Keratinocyte (primary cell): ENCODE data around the gene PKNOX2. TPM values are rescaled to one million over a fixed set of nuclear protein-coding genes. Genes with fewer than 3 reads are reported as not detected.

ENCODE experiments used
- DNase-seq: peaks from one replicate; pipeline ENCODE4 v3.0.0-alpha.2; 2011; ENCODE audit warnings: low read depth, missing footprints, low spot score
- FAIRE-seq: peaks from 2 replicates; lab custom pipeline; 2011; peaks lifted over from hg19 to GRCh38; lab: Jason Lieb, UNC
- H2AFZ ChIP-seq: 2 replicates; pipeline ENCODE4 v1.6.0; 2012; ENCODE audit warnings: low read length, control low read depth, inconsistent platforms; ENCODE audit not compliant: control insufficient read depth
- H3K27ac ChIP-seq: 2 replicates; pipeline ENCODE4 v1.5.1; 2011; ENCODE audit warnings: low read length; ENCODE audit not compliant: control insufficient read depth, insufficient read depth
- H3K27me3 ChIP-seq: 3 replicates; pipeline ENCODE4 v1.6.0; 2011; ENCODE audit warnings: low read length; ENCODE audit not compliant: control insufficient read depth, insufficient read depth; ENCODE audit errors: extremely low read depth
- H3K36me3 ChIP-seq, 2 experiments: 2 replicates in 1 of 2; 3 replicates in 1 of 2; pipeline ENCODE4 v1.5.1; 2011; ENCODE audit warnings: low read length in 2 of 2, mild to moderate bottlenecking in 1 of 2; ENCODE audit not compliant: control insufficient read depth in 2 of 2, insufficient read depth in 2 of 2; ENCODE audit errors: extremely low read depth in 1 of 2
- H3K4me1 ChIP-seq: 3 replicates; pipeline ENCODE4 v1.5.1; 2011; ENCODE audit warnings: low read length; ENCODE audit not compliant: control insufficient read depth, insufficient read depth; ENCODE audit errors: extremely low read depth
- H3K4me2 ChIP-seq: 3 replicates; pipeline ENCODE4 v1.6.0; 2011; ENCODE audit warnings: low read depth, low read length; ENCODE audit not compliant: control insufficient read depth, insufficient read depth; ENCODE audit errors: extremely low read depth
- H3K4me3 ChIP-seq, 3 experiments: fragments of 200-600 bp in 1 of 3; sonication (generic) in 1 of 3; 2 replicates in 2 of 3; 3 replicates in 1 of 3; pipeline ENCODE4 v1.5.1; 2011 to 2016; ENCODE audit warnings: low read length in 3 of 3, mild to moderate bottlenecking in 3 of 3, control low read depth in 2 of 3, inconsistent platforms in 1 of 3, low read depth in 1 of 3, mixed read lengths in 1 of 3, mixed run types in 1 of 3, moderate library complexity in 1 of 3; ENCODE audit not compliant: control insufficient read depth in 2 of 3, insufficient read depth in 2 of 3; ENCODE audit errors: extremely low read depth in 1 of 3
- H3K79me2 ChIP-seq: 2 replicates; pipeline ENCODE4 v1.6.0; 2012; ENCODE audit warnings: low read length; ENCODE audit not compliant: control insufficient read depth, insufficient read depth
- H3K9ac ChIP-seq: 3 replicates; pipeline ENCODE4 v1.6.0; 2011; ENCODE audit warnings: low read length; ENCODE audit not compliant: control insufficient read depth, insufficient read depth; ENCODE audit errors: extremely low read depth
- H3K9me1 ChIP-seq: 3 replicates; pipeline ENCODE4 v1.6.0; 2011; ENCODE audit warnings: low read length; ENCODE audit not compliant: control insufficient read depth, insufficient read depth; ENCODE audit errors: extremely low read depth
- H3K9me3 ChIP-seq: 2 replicates; pipeline ENCODE4 v1.5.1; 2012; ENCODE audit warnings: low read depth, low read length; ENCODE audit not compliant: control insufficient read depth
- H4K20me1 ChIP-seq: 3 replicates; pipeline ENCODE4 v1.6.0; 2011; ENCODE audit warnings: low read length; ENCODE audit not compliant: control insufficient read depth, insufficient read depth; ENCODE audit errors: extremely low read depth
- EZH2 ChIP-seq: IDR thresholded peaks from one replicate; pipeline ENCODE4 v1.6.1; 2012; ENCODE audit warnings: inconsistent platforms, mild to moderate bottlenecking, low read length, moderate library complexity
- dilution Hi-C: fragments of 300-500 bp; cut with MboI; formaldehyde crosslinking; loops from one replicate; pipeline ENCODE4 v1.7.0; 2020; ENCODE audit warnings: low sequenced_read_pairs; ENCODE audit not compliant: extremely low pct_ligation_motif_present
- polyA plus RNA-seq, 5 experiments: library from polyadenylated mRNA; depleted of rRNA in 3 of 5; stranded (reverse) in 3 of 5; stranded (forward) in 1 of 5; unstranded in 1 of 5; fragments of >200 nt; gene quantifications; 1 replicate in 1 of 5; 2 replicates in 3 of 5; 3 replicates in 1 of 5; pipeline versions ENCODE4 v1.2.1 to v1.2.3, GENCODE V29; 2011 to 2012; ENCODE audit warnings: missing spikeins in 2 of 5, low read depth in 1 of 5, low replicate concordance in 1 of 5
- TF ChIP-seq, protein P1 (sequence below), 3 experiments: IDR thresholded peaks in 1 of 3; conservative IDR thresholded peaks in 1 of 3; optimal IDR thresholded peaks in 1 of 3; 2 replicates in 2 of 3; 3 replicates in 1 of 3; pipeline versions ENCODE3 to v1.5.1; 2011; ENCODE audit warnings: low read length in 3 of 3, mild to moderate bottlenecking in 3 of 3, moderate library complexity in 2 of 3, control low read depth in 1 of 3, inconsistent platforms in 1 of 3; ENCODE audit not compliant: insufficient read depth in 2 of 3; ENCODE audit errors: extremely low read depth in 1 of 3

PKNOX2 gene
- polyA plus RNA-seq, 1 donor (not counting 4 experiments of a cell fraction or from before 2014, with no cell fraction given) = 0.05 TPM

DNA sequence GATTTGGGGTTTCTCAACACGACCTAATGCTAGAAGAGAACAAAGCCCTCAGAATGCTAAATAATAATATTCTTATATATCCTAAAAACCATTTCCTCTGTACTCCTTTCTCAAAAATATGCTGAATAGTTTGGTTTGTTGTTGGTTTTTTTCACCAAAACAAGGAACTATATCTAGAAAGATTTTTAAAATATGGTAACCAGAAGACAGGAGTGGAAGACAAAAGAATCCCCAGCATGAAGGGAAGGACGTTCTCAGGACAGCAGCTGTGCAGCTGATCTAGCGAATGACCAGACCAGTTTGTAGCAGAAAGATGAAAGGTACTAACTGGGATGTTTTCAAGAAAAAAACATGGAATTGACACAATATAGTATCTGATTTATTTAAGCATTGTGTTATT is 312.2 kb downstream of the PKNOX2 start:
- Histone ChIP-seq H3K27ac (no peak overlapping the region), H3K27me3 (no peaks in the 10 kb centered on the region), H3K9me3 (no peaks in the 10 kb centered on the region), H3K9ac (no peak overlapping the region), H3K4me1 (peaks cover 3% of the 10 kb centered on the region), H3K36me3 (peaks cover 4 to 20% of the 10 kb centered on the region in 2 experiments), H3K4me2 (no peak overlapping the region), H3K4me3 (no peak overlapping the region), H4K20me1 (no peaks in the 10 kb centered on the region), H3K79me2 (peaks cover 14% of the 10 kb centered on the region), H3K9me1 (no peaks in the 10 kb centered on the region), H2AFZ (no peak overlapping the region)
- TF ChIP-seq, protein P1, sequence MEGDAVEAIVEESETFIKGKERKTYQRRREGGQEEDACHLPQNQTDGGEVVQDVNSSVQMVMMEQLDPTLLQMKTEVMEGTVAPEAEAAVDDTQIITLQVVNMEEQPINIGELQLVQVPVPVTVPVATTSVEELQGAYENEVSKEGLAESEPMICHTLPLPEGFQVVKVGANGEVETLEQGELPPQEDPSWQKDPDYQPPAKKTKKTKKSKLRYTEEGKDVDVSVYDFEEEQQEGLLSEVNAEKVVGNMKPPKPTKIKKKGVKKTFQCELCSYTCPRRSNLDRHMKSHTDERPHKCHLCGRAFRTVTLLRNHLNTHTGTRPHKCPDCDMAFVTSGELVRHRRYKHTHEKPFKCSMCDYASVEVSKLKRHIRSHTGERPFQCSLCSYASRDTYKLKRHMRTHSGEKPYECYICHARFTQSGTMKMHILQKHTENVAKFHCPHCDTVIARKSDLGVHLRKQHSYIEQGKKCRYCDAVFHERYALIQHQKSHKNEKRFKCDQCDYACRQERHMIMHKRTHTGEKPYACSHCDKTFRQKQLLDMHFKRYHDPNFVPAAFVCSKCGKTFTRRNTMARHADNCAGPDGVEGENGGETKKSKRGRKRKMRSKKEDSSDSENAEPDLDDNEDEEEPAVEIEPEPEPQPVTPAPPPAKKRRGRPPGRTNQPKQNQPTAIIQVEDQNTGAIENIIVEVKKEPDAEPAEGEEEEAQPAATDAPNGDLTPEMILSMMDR (optimal IDR thresholded peaks at IDR 0.05 in 1 of 3, IDR thresholded peaks at IDR 0.05 in 1 of 3, conservative IDR thresholded peaks at IDR 0.05 in 1 of 3; ENCODE audit: extremely low read depth in 1 of 3, insufficient read depth in 2 of 3, low read length in 3 of 3) = no peak
- no peak for TF ChIP-seq EZH2
- DNase-seq = no peak
- FAIRE-seq = no peak
- dilution Hi-C loops = no loop called here

DNA sequence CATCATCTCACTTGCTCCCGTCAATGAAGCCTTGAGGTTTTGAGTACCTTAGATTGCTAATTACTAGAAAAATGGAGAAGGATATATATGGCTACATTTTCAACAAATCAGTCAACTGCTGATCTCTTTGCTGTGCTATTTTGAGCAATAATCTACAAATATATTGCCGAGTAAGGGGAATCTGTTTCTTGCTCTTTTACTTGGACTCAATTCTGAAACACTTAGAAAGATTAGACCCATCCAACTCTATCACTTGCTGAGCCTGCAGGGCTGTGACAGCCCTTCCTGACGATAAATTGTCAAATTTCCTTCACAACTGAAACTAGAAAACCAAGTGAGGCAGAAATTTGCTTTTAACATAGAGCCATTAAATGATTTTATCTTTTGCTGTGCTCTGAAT is 314.6 kb downstream of the PKNOX2 start:
- peaks cover 4 to 27% of the 10 kb centered on the region in 2 experiments for H3K36me3 ChIP-seq
- DNase-seq = no peak
- no peak overlapping the region for H3K27ac ChIP-seq
- H3K4me1 ChIP-seq = peaks cover 15% of the 10 kb centered on the region
- H4K20me1 ChIP-seq = no peaks in the 10 kb centered on the region
- H3K4me2 ChIP-seq = no peak overlapping the region
- no peak overlapping the region for H3K4me3 ChIP-seq
- H3K9ac ChIP-seq = no peak overlapping the region
- H2AFZ ChIP-seq = no peak overlapping the region
- H3K9me1 ChIP-seq = no peaks in the 10 kb centered on the region
- peaks cover 14% of the 10 kb centered on the region for H3K79me2 ChIP-seq
- no peaks in the 10 kb centered on the region for H3K27me3 ChIP-seq
- no peak for TF ChIP-seq EZH2
- TF ChIP-seq, protein P1 (optimal IDR thresholded peaks at IDR 0.05 in 1 of 3, IDR thresholded peaks at IDR 0.05 in 1 of 3, conservative IDR thresholded peaks at IDR 0.05 in 1 of 3; ENCODE audit: extremely low read depth in 1 of 3, insufficient read depth in 2 of 3, low read length in 3 of 3) = no peak
- no peak for FAIRE-seq
- H3K9me3 ChIP-seq = no peaks in the 10 kb centered on the region
- dilution Hi-C loops = no loop called here
